Measurements from ENCODE around the gene PKP1. TPM values are rescaled to one million over a fixed set of nuclear protein-coding genes. Genes with fewer than 3 reads are reported as not detected.
A peak's percentile ranks its signal among the peaks of the same experiment; 100 is the strongest.
"Not testable (repeated sequence)": the region's sequence is repeated elsewhere in the genome, so short reads cannot be mapped to it uniquely, and the experiment has no call there.

The PKP1 gene, protein sequence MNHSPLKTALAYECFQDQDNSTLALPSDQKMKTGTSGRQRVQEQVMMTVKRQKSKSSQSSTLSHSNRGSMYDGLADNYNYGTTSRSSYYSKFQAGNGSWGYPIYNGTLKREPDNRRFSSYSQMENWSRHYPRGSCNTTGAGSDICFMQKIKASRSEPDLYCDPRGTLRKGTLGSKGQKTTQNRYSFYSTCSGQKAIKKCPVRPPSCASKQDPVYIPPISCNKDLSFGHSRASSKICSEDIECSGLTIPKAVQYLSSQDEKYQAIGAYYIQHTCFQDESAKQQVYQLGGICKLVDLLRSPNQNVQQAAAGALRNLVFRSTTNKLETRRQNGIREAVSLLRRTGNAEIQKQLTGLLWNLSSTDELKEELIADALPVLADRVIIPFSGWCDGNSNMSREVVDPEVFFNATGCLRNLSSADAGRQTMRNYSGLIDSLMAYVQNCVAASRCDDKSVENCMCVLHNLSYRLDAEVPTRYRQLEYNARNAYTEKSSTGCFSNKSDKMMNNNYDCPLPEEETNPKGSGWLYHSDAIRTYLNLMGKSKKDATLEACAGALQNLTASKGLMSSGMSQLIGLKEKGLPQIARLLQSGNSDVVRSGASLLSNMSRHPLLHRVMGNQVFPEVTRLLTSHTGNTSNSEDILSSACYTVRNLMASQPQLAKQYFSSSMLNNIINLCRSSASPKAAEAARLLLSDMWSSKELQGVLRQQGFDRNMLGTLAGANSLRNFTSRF
- 1.5 and 2.8 TPM in 2 replicates for total RNA-seq

DNA sequence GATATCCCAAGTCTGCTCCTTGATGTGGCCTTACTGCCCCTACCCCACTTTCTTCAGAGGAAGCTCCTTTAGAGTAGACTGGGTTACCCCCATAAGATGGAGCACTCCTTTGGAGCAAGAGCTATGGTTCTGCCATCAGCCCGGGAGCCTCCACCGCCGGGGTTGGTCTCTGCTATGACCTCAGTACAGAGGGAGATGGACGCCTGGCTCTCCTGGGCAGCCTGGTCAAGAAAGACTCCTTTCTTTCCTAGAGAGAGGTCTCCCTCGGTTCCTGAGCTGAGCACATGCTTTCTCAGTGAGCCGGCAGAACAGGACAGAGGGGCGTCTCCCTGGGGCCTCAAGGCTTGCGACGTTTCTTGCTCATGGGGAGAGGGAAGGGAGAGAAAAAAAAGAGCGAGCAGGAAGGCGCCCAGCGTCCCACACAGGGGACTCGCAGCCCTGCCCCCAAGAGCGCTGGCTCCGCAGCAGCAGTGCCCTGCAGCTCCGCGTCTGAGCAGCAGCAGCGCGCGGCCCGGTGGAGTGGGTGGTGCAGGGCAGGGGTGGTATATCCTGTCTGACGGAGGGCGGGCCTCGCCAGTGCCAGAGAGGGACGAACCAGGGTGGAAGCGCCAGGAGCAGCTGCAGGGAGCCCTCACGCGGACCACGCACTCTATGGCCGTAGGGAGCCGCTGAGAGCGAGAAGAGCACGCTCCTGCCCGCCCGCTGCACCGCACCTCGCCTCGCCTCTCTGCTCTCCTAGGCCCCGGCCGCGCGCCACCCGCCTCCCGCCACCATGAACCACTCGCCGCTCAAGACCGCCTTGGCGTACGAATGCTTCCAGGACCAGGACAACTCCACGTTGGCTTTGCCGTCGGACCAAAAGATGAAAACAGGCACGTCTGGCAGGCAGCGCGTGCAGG is at the start of gene PKP1:
Gene PKP1, plus strand, starts transcription at position 576 of the 899 bp plus-strand sequence. Its CDS starts 197 bp downstream, at position 773.
- TF ChIP-seq, protein P1, sequence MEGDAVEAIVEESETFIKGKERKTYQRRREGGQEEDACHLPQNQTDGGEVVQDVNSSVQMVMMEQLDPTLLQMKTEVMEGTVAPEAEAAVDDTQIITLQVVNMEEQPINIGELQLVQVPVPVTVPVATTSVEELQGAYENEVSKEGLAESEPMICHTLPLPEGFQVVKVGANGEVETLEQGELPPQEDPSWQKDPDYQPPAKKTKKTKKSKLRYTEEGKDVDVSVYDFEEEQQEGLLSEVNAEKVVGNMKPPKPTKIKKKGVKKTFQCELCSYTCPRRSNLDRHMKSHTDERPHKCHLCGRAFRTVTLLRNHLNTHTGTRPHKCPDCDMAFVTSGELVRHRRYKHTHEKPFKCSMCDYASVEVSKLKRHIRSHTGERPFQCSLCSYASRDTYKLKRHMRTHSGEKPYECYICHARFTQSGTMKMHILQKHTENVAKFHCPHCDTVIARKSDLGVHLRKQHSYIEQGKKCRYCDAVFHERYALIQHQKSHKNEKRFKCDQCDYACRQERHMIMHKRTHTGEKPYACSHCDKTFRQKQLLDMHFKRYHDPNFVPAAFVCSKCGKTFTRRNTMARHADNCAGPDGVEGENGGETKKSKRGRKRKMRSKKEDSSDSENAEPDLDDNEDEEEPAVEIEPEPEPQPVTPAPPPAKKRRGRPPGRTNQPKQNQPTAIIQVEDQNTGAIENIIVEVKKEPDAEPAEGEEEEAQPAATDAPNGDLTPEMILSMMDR (conservative IDR thresholded peaks at IDR 0.05; ENCODE audit: low read depth, low read length): no peak
- no peak for DNase-seq (ENCODE audit: low read depth)
- peak within 1 kb of the TSS; percentile 32 for H3K4me3 ChIP-seq (ENCODE audit: low read depth, low read length)

DNA sequence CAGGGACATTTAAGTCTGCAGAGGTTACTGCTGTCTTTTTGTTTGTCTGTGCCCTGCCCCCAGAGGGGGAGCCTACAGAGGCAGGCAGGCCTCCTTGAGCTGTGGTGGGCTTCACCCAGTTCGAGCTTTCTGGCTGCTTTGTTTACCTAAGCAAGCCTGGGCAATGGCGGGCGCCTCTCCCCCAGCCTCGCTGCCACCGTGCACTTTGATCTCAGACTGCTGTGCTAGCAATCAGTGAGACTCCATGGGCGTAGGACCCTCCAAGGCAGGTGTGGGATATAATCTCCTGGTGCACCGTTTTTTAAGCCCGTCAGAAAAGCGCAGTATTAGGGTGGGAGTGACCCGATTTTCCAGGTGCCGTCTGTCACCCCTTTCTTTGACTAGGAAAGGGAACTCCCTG is 43.7 kb upstream of the PKP1 start:
- not testable (repeated sequence) for DNase-seq (ENCODE audit: low read depth); H3K4me3 ChIP-seq (ENCODE audit: low read depth, low read length)

DNA sequence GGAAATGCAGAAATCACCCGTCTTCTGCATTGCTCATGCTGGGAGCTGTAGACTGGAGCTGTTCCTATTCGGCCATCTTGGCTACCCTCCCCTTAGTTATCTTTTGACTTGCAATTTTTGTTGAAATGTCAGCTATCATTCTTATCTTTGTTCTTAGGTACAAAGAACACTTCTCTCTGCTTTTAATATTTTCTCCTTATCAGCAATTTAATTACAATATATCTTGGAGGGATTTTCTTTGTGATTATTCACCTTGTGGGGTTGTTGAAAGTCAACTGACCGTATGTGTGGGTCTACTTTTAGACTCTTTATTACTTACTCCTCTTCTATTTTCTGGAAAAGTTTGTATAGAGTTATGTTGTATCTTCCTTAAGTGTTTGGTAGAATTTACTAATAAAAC is 43.1 kb upstream of the PKP1 start:
- no peak overlapping the region for H3K4me3 ChIP-seq (ENCODE audit: low read depth, low read length)
- TF ChIP-seq, protein P1 (conservative IDR thresholded peaks at IDR 0.05; ENCODE audit: low read depth, low read length): no peak
- DNase-seq (ENCODE audit: low read depth): no peak

DNA sequence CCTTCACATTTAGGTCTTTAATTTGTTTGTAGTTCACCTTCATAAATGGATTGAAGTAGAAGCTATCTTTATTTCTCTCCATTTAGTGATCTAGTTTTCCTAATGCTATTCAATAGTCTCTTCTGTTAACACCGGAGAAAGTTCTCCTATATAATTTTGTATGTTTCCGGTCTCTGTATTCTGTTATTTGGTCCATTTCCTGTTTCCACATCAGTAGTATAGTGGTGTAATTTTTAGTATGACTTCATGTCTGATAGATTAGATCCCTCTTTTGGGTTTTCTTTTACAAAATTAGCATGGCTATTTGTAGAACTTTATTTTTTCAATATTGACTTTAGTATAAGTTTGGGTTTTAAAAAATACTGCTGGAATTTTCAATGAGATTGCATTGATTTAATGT is 41.6 kb upstream of the PKP1 start:
- TF ChIP-seq, protein P1 (conservative IDR thresholded peaks at IDR 0.05; ENCODE audit: low read depth, low read length): no peak

DNA sequence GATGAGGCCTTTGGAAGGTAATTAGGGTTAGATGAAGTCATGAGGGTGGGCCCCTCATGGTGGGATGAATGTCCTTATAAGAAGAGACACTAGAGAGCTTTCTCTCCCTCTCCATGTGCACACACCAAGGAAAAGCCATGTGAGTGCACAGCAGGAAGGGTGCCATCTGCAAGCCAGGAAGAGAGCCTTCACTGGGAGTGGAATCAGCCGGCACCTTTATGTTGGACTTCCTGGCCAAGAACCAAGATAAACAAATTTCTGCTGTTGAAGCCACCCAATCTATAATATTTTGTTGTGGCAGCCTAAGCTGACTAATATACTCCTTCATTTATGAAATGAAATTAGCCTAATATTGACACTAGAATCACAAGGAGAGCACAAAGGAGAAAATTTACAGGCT is 38.2 kb upstream of the PKP1 start:
- H3K4me3 ChIP-seq (ENCODE audit: low read depth, low read length): no peak overlapping the region
- DNase-seq (ENCODE audit: low read depth): no peak
- TF ChIP-seq, protein P1 (conservative IDR thresholded peaks at IDR 0.05; ENCODE audit: low read depth, low read length): no peak

More for the DNA sequence above, 41.6 kb upstream of the PKP1 start:
- no peak for DNase-seq (ENCODE audit: low read depth)
- no peak overlapping the region for H3K4me3 ChIP-seq (ENCODE audit: low read depth, low read length)

DNA sequence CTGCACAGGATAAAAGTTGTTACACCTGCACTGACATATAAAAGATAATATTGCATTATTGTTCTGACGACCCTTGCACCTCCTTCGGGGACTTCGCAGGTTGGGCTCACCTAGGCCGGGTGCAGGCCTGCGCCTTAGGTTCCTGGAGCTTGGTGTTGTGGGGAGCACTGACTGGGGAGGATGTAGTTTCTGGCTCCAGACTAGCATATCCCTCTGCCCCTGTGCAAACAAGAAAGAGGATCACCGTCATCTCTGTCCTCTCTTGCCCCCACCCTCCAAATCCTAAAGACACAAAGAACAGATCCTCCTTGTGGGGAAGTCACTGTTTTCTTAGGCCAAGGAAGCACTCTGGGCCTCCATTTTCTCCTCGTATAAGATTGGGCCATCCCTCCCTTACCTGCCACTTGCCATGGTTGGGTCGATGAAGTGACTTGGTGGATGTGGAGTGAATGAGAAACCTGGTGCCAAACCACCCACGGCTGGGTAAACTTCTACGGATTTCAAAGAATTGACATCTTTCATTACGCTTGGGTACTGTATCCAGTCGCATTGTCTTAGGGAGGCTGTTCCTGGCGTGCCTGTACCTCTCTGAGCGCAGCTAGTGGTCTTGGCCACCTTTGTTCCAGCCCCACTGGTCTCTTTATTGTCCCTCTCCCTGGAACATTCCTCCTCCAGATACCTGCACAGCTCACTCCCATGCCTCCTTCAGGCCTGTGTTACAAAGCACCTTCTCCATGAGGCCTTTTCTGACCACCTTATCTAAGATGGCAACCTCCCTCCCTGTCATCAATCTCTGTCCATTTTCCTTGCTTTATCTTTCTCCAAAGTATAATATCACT is 34.4 kb upstream of the PKP1 start:
- DNase-seq (ENCODE audit: low read depth): no peak

More for the DNA sequence above, 34.4 kb upstream of the PKP1 start:
- no peak overlapping the region for H3K4me3 ChIP-seq (ENCODE audit: low read depth, low read length)
- TF ChIP-seq, protein P1 (conservative IDR thresholded peaks at IDR 0.05; ENCODE audit: low read depth, low read length): no peak

Data from epithelial cell of proximal tubule (primary cell).